Stimulated activated CD8-positive, alpha-beta memory T cell treated with anti-CD3 and anti-CD28 coated beads, Interleukin-4, amount 100 ng/mL, for 4 hours (primary cell): Measurements from ENCODE around the gene RGN.
"Not testable (repeated sequence)": the region's sequence is repeated elsewhere in the genome, so short reads cannot be mapped to it uniquely, and the experiment has no call there.

ENCODE experiments used
- DNase-seq, 2 donors: peaks; one replicate each; pipeline ENCODE4 v3.0.0-alpha.2; 2020; ENCODE audit warnings: low read depth in 2 of 2, low spot score in 1 of 2

RGN gene

GRCh38 chrX:47078129-47079043 lies at the start of gene RGN:
RGN (plus strand) TSS chrX:47078443; CDS start chrX:47081145, 2,702 bp downstream.
- no peak for DNase-seq

GRCh38 chrX:47030339-47030738 lies 47.9 kb upstream of the RGN start:
- DNase-seq: no peak

- DNase-seq: no peak
These were observed 30.3 kb upstream of the RGN start for GRCh38 chrX:47047989-47048388.

- DNase-seq: no peak
These were observed 18.9 kb upstream of the RGN start for GRCh38 chrX:47059142-47059874.

GRCh38 chrX:47060708-47061107 lies 17.5 kb upstream of the RGN start:
- no peak for DNase-seq

GRCh38 chrX:47061238-47061919 lies 16.9 kb upstream of the RGN start:
- no peak for DNase-seq

- no peak for DNase-seq
These were observed 15.1 kb upstream of the RGN start for GRCh38 chrX:47063179-47063578.

- no peak for DNase-seq
These were observed 10.0 kb upstream of the RGN start for GRCh38 chrX:47068214-47068613.

- DNase-seq: no peak
These were observed 9.5 kb upstream of the RGN start for GRCh38 chrX:47068720-47069119.

- DNase-seq: no peak
These were observed 2.1 kb downstream of the RGN start for GRCh38 chrX:47080215-47080914.

GRCh38 chrX:47080915-47081236 lies 2.6 kb downstream of the RGN start:
- DNase-seq: no peak

GRCh38 chrX:47091149-47091775 lies 13.0 kb downstream of the RGN start:
- DNase-seq: no peak

GRCh38 chrX:47093248-47093647 lies 15.0 kb downstream of the RGN start:
- DNase-seq: no peak

- no peak for DNase-seq
These were observed 15.6 kb downstream of the RGN start for GRCh38 chrX:47093860-47094259.

GRCh38 chrX:47097018-47097417 lies 18.8 kb downstream of the RGN start:
- DNase-seq: no peak

- no peak for DNase-seq
These were observed 20.3 kb downstream of the RGN start for GRCh38 chrX:47098338-47099094.

GRCh38 chrX:47101206-47101605 lies 23.0 kb downstream of the RGN start:
- no peak for DNase-seq

- not testable (repeated sequence) for DNase-seq
These were observed 32.8 kb downstream of the RGN start for GRCh38 chrX:47110936-47111615.

GRCh38 chrX:47112316-47112954 lies 34.2 kb downstream of the RGN start:
- no peak for DNase-seq
